Large intestine (tissue), 3 donors: ENCODE results near the gene C14orf39. TPM values are rescaled to one million over a fixed set of nuclear protein-coding genes. Genes with fewer than 3 reads are reported as not detected.
"Not testable (repeated sequence)": the region's sequence is repeated elsewhere in the genome, so short reads cannot be mapped to it uniquely, and the experiment has no call there.

ENCODE experiments used
- DNase-seq, 2 donors: peaks; one replicate each; pipeline versions ENCODE4 v3.0.0 to v3.0.0-alpha.2; 2013
- H3K27ac ChIP-seq: one replicate; pipeline ENCODE4 v1.5.1; 2013; ENCODE audit warnings: low read length
- H3K27me3 ChIP-seq: 2 replicates; pipeline ENCODE4 v1.6.1; 2013; ENCODE audit warnings: low read length; ENCODE audit not compliant: control insufficient read depth, insufficient read depth
- H3K36me3 ChIP-seq: 2 replicates; pipeline ENCODE4 v1.6.1; 2013; ENCODE audit warnings: low read length; ENCODE audit not compliant: control insufficient read depth, insufficient read depth
- H3K4me1 ChIP-seq: one replicate; pipeline ENCODE4 v1.6.1; 2013; ENCODE audit warnings: low read length; ENCODE audit not compliant: control insufficient read depth, insufficient read depth
- H3K4me3 ChIP-seq: one replicate; pipeline ENCODE4 v1.5.1; 2013; ENCODE audit warnings: low read length
- H3K9me3 ChIP-seq: one replicate; pipeline ENCODE4 v1.6.1; 2013; ENCODE audit warnings: mild to moderate bottlenecking, low read depth, low read length, moderate library complexity; ENCODE audit not compliant: control insufficient read depth
- WGBS: methylation state at CpG from one replicate; pipeline ENCODE4 v1.1.5; 2013; ENCODE audit warnings: low lambda C conversion rate; ENCODE audit not compliant: insufficient coverage; 5-methylcytosine and 5-hydroxymethylcytosine counted together
- polyA plus RNA-seq: library from polyadenylated mRNA; unstranded; fragments of 120-200 nt; gene quantifications from one replicate; pipeline ENCODE4 v1.2.1, GENCODE V29; 2013

The C14orf39 gene
- polyA plus RNA-seq, 1 donor = 0.22 TPM

DNA sequence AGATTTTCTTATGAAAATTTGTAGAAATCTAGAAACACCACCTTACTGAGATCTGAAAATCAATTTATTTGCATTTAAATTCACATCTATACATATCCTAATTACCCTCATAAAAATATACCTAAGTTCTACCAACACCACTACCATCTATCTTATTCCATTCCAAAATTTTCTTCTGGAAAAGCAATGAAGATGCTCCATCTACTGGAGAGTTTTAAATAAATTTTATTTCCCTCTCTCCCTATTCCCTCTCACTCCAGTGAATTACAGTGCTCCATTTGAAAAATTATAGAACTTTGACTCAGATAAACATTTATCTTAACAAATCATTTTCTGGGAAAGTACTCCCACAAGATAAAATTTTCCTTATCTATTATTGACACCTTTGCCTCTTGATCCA lies 2.3 kb upstream of the C14orf39 start:
- peaks cover 7% of the 10 kb centered on the region for H3K9me3 ChIP-seq
- DNase-seq = no peak
- H3K4me3 ChIP-seq = no peak overlapping the region
- H3K27ac ChIP-seq = no peak overlapping the region
- peaks cover 5% of the 10 kb centered on the region for H3K4me1 ChIP-seq
- H3K27me3 ChIP-seq = peaks cover 35% of the 10 kb centered on the region
- no peaks in the 10 kb centered on the region for H3K36me3 ChIP-seq

DNA sequence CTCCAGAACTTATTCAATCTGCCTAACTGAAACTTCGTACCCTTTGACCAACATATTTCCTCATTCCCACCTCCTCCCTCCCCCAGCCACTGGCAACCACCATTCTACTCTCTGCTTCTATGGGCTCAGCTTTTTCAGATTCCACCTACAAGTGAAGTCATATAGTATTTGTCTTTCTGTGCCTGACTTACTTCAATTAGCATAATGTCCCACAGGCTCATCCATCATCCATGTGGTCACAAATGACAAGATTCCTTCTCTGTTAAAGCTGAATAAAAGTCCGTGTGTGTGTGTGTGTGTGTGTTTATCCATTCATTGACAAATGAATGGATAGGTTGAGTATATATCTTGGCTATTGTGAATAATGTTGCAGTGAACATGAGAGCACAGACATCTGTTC lies 1.3 kb upstream of the C14orf39 start:
- Histone ChIP-seq H3K4me3 (no peak overlapping the region), H3K27me3 (peaks cover 35% of the 10 kb centered on the region), H3K4me1 (peaks cover 5% of the 10 kb centered on the region), H3K9me3 (peaks cover 7% of the 10 kb centered on the region), H3K36me3 (no peaks in the 10 kb centered on the region), H3K27ac (no peak overlapping the region)
- no CpG with 5 or more reads among the region's 2 CpGs for WGBS
- no peak for DNase-seq

DNA sequence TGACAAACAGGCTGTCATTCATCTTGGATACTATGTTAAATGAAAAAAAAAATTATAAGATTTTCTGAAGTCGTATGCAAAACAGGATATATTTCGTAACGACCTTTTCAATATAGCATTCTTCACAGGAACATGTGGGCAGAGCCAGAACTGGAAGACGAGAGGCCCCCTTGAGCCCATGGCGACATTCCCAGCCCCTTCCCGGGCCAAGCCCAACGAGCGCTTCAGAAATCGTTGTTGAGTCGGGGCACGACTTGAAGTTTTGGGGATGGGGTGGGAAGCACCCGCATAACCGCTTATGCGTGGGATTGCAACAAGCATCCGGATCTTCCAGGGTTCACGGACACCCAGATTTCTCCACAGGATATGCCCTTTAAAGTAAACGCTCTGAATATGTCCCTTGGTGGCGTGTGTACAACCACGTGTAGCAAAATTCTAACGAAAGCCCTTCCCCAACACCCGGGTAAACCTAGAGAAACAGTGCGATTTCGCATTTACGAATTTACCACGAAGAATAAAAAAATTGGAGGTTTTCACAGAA lies 736 bp downstream of the C14orf39 start:
- H3K4me3 ChIP-seq = no peak overlapping the region

DNA sequence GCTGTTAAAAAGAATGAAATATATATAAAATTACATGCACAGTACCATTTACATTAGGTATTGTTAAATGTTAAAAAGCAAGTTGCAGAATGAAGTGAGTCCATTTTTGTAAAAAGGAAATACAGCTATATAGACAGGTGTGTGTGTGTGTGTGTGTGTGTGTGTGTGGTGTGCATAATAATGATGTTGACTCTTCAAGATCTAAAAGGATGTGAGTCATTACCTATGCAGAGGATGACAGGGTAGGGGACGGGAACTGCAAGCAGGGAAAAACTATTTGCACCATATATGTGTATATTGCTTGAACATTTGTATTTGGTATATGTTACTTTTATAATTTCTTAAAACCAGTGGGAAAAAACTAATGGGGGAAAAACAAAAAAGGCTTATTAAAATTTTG lies 3.1 kb downstream of the C14orf39 start:
- Histone ChIP-seq H3K4me3 (no peak overlapping the region), H3K27ac (no peak overlapping the region), H3K4me1 (peaks cover 5% of the 10 kb centered on the region), H3K27me3 (peaks cover 29% of the 10 kb centered on the region), H3K9me3 (peaks cover 10% of the 10 kb centered on the region), H3K36me3 (no peaks in the 10 kb centered on the region)
- WGBS = no CpG with 5 or more reads among the region's 1 CpG
- no peak for DNase-seq

More for the DNA sequence above, 736 bp downstream of the C14orf39 start:
- DNase-seq = no peak
- peaks cover 32% of the 10 kb centered on the region for H3K27me3 ChIP-seq
- peaks cover 5% of the 10 kb centered on the region for H3K4me1 ChIP-seq
- no CpG with 5 or more reads among the region's 25 CpGs for WGBS
- no peaks in the 10 kb centered on the region for H3K36me3 ChIP-seq
- H3K27ac ChIP-seq = no peak overlapping the region
- H3K9me3 ChIP-seq = peaks cover 9% of the 10 kb centered on the region

DNA sequence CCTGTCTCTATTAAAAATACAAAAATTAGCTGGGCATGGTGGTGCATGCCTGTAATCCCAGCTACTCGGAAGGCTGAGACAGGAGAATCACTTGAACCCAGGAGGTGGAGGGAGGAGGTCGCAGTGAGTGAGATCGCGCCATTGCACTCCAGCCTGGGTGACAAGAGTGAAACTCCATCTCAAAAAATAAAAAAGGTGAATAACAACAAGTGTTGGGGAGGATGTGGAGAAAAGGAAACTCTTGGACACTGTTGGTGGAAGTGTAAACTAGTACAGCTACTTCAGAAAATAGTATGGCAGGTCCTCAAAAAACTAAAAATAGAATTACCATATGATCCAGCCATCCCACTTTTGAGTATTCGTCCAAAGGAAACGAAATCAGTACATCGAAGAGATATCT lies 5.6 kb downstream of the C14orf39 start:
- H3K27ac ChIP-seq, DNase-seq, H3K4me3 ChIP-seq, H3K27me3 ChIP-seq, H3K9me3 ChIP-seq, H3K4me1 ChIP-seq, H3K36me3 ChIP-seq: not testable (repeated sequence)
- 100% methylated on average over 3 of the region's 7 CpGs for WGBS

DNA sequence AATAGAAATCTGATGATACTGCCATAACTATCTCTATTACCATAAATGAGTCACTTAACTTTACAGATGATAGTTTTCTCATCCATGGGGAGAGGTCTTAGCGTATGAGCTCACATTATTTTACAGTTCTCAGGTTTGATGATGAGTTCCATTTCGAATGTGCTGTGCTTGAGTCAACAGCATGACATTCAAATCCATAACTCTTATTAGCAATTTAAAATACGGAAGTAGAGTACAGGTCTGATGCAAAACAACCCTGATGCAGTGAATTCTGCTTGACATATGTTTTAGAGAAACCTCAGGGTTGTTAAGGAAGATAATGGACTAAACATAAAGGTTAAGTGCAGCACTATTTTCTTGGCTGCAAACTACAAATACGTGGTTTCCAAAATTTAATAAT lies 30.0 kb downstream of the C14orf39 start:
- Histone ChIP-seq H3K27me3 (no peaks in the 10 kb centered on the region), H3K4me1 (no peaks in the 10 kb centered on the region), H3K9me3 (no peaks in the 10 kb centered on the region), H3K36me3 (no peaks in the 10 kb centered on the region), H3K4me3 (no peak overlapping the region), H3K27ac (no peak overlapping the region)
- 33% methylated on average over 1 of the region's 4 CpGs for WGBS
- no peak for DNase-seq

DNA sequence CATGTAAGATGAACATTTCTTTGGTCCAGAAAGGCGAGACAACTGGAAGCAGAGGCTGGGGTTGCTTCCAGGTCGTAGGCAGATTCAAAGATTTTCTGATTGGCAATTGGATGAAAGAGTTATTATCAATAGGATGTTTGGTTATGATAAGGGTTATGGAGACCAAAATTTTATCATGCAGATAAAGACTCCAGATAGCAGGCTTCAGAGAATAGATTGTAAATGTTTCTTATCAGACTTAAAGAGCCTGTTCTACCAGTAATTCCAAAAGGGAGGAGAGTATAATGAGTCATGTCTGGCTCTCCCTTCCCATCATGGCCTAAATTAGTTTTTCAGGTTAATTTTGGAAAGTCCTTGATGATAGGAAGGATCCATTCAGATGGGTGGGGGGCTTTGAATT lies 55.6 kb downstream of the C14orf39 start:
- no peaks in the 10 kb centered on the region for H3K36me3 ChIP-seq
- no peaks in the 10 kb centered on the region for H3K27me3 ChIP-seq
- no peak overlapping the region for H3K27ac ChIP-seq
- no peak for DNase-seq
- H3K4me3 ChIP-seq = no peak overlapping the region
- H3K4me1 ChIP-seq = no peaks in the 10 kb centered on the region
- H3K9me3 ChIP-seq = peaks cover 2% of the 10 kb centered on the region
- no CpG with 5 or more reads among the region's 2 CpGs for WGBS

DNA sequence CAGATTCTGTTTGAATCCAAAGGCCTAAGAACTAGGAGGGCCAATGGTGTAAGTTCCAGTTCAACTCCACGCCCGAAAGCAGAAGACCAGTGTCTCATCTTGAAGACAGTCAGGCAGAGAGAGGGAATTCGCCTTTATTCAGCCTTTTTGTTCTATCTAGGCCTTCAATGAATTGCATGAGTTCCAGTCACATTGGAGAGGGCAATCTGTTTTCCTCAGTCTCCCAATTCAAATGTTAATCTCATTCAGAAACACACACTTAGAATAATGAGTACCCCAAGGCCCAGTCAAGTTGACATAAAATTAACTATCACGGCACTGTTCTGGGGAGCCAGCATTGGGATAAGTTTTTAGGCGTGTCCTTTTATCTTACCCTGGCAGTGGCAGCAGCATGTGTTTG lies 65.8 kb downstream of the C14orf39 start:
- Histone ChIP-seq H3K4me3 (no peak overlapping the region), H3K9me3 (no peaks in the 10 kb centered on the region), H3K36me3 (no peaks in the 10 kb centered on the region), H3K27ac (no peak overlapping the region), H3K27me3 (no peaks in the 10 kb centered on the region), H3K4me1 (no peaks in the 10 kb centered on the region)
- no peak for DNase-seq
- WGBS = no CpG with 5 or more reads among the region's 5 CpGs

DNA sequence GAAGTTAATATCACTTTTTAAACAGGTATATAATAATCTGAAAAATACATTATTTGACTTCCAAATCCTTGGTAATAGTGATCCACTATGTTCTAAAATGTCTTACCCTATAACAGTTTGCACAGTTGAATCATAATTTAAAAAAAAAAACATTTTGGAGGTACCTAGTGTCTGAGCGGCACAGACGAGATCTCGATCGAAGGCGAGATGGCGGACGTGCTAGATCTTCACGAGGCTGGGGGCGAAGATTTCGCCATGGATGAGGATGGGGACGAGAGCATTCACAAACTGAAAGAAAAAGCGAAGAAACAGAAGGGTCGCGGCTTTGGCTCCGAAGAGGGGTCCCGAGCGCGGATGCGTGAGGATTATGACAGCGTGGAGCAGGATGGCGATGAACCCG lies 88.3 kb downstream of the C14orf39 start:
- not testable (repeated sequence) for H3K27me3 ChIP-seq, H3K4me1 ChIP-seq, H3K9me3 ChIP-seq, H3K4me3 ChIP-seq, H3K27ac ChIP-seq, DNase-seq, H3K36me3 ChIP-seq
- 100% methylated on average over 10 of the region's 22 CpGs for WGBS

DNA sequence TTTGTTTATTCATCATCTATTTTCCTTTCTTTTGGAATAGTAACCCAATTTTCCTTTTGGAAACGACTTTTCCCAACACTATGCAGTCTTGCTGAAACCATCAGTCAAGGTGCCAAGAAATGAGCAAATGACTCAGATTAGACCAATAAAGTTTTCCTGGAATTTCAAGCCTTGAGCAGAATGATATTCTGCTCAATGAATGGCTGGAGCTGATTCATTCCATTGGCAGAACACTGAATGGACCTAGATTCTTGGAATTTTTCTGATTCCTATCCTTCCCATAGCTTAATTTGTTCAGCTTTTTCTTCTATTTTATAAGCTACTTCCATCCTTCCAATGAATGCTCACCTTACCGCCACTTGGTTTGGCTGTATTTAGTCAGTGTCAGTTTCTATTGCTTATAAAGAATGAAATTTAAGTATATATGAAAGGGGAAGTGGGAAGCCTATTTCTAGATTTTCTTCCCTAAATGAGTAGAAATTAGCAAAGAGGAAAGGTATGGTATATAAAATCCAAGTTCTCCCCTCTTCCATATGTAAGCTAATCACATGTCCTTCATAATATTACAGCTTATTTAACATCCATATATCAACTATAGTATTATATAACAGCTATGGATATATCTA lies 89.0 kb downstream of the C14orf39 start:
- Histone ChIP-seq H3K27ac (no peak overlapping the region), H3K9me3 (no peaks in the 10 kb centered on the region), H3K27me3 (no peaks in the 10 kb centered on the region), H3K4me1 (no peaks in the 10 kb centered on the region), H3K36me3 (no peaks in the 10 kb centered on the region), H3K4me3 (no peak overlapping the region)
- DNase-seq = no peak
- 61% methylated on average over 2 of the region's 2 CpGs for WGBS
